Neuronal stem cell (in vitro differentiated cells): ENCODE results near the gene BCL2L13.
A peak's percentile ranks its signal among the peaks of the same experiment; 100 is the strongest.
"Not testable (repeated sequence)": the region's sequence is repeated elsewhere in the genome, so short reads cannot be mapped to it uniquely, and the experiment has no call there.

Source experiments
- DNase-seq: peaks from one replicate; pipeline ENCODE4 v3.0.0-alpha.2; 2013; ENCODE audit warnings: low spot score
- H2AFZ ChIP-seq: one replicate; pipeline ENCODE4 v1.6.1; 2013; ENCODE audit warnings: mild to moderate bottlenecking, low read length, inconsistent platforms
- H2AK5ac ChIP-seq: 2 replicates; pipeline ENCODE4 v1.6.1; 2013; ENCODE audit warnings: low read depth, mild to moderate bottlenecking, inconsistent platforms, low read length, moderate library complexity, mixed read lengths
- H2BK120ac ChIP-seq: 2 replicates; pipeline ENCODE4 v1.6.1; 2013; ENCODE audit warnings: low read depth, mild to moderate bottlenecking, inconsistent platforms, low read length, moderate library complexity, mixed read lengths
- H2BK12ac ChIP-seq: one replicate; pipeline ENCODE4 v1.6.1; 2013; ENCODE audit warnings: low read length, inconsistent platforms
- H2BK15ac ChIP-seq: 2 replicates; pipeline ENCODE4 v1.6.1; 2013; ENCODE audit warnings: mild to moderate bottlenecking, low read length, inconsistent platforms, mixed read lengths
- H2BK5ac ChIP-seq: one replicate; pipeline ENCODE4 v1.6.1; 2013; ENCODE audit warnings: inconsistent platforms, mild to moderate bottlenecking, low read length, moderate library complexity
- H3K14ac ChIP-seq: one replicate; pipeline ENCODE4 v1.6.1; 2013; ENCODE audit warnings: low read length, inconsistent platforms
- H3K18ac ChIP-seq: 2 replicates; pipeline ENCODE4 v1.6.1; 2013; ENCODE audit warnings: low read length, inconsistent platforms
- H3K23ac ChIP-seq: 2 replicates; pipeline ENCODE4 v1.6.1; 2013; ENCODE audit warnings: low read depth, mild to moderate bottlenecking, mixed read lengths, low read length, inconsistent platforms; ENCODE audit not compliant: poor library complexity
- H3K27ac ChIP-seq: replicated peaks from 3 replicates; pipeline ENCODE4 v1.5.1; 2013; ENCODE audit warnings: low read length, inconsistent platforms
- H3K27me3 ChIP-seq, 3 experiments: 2 replicates each; pipeline ENCODE4 v1.6.1; 2013; ENCODE audit warnings: low read length in 3 of 3, mild to moderate bottlenecking in 2 of 3, inconsistent platforms in 1 of 3, low read depth in 1 of 3, mixed read lengths in 1 of 3, moderate library complexity in 1 of 3; ENCODE audit not compliant: control insufficient read depth in 3 of 3, insufficient read depth in 3 of 3
- H3K36me3 ChIP-seq, 2 donors: replicated peaks in 1 of 2; 2 replicates each; pipeline ENCODE4 v1.6.1; 2013; ENCODE audit warnings: low read length in 2 of 2; ENCODE audit not compliant: control insufficient read depth in 2 of 2, insufficient read depth in 2 of 2
- H3K4ac ChIP-seq: 2 replicates; pipeline ENCODE4 v1.6.1; 2013; ENCODE audit warnings: inconsistent platforms, mild to moderate bottlenecking, low read length, moderate library complexity
- H3K4me1 ChIP-seq, 2 donors: 1 replicate in 1 of 2; 2 replicates in 1 of 2; pipeline ENCODE4 v1.6.1; 2013; ENCODE audit warnings: low read length in 2 of 2, low read depth in 1 of 2; ENCODE audit not compliant: control insufficient read depth in 2 of 2, insufficient read depth in 1 of 2
- H3K4me2 ChIP-seq: one replicate; pipeline ENCODE4 v1.6.1; 2013; ENCODE audit warnings: mild to moderate bottlenecking, low read length, inconsistent platforms; ENCODE audit not compliant: insufficient read depth, poor library complexity, severe bottlenecking
- H3K4me3 ChIP-seq, 2 donors: 2 replicates each; pipeline ENCODE4 v1.5.1; 2013; ENCODE audit warnings: low read length in 2 of 2, mild to moderate bottlenecking in 2 of 2, inconsistent platforms in 1 of 2, moderate library complexity in 1 of 2
- H3K79me1 ChIP-seq: one replicate; pipeline ENCODE4 v1.6.1; 2013; ENCODE audit warnings: low read depth, mild to moderate bottlenecking, inconsistent platforms, low read length, moderate library complexity
- H3K9ac ChIP-seq: one replicate; pipeline ENCODE4 v1.6.1; 2013; ENCODE audit warnings: mild to moderate bottlenecking, low read depth, low read length, inconsistent platforms; ENCODE audit not compliant: poor library complexity
- H3K9me3 ChIP-seq, 2 donors: replicated peaks in 1 of 2; 2 replicates each; pipeline versions ENCODE3 to v1.6.1; 2013; ENCODE audit warnings: low read length in 2 of 2, mild to moderate bottlenecking in 2 of 2, inconsistent platforms in 1 of 2, low read depth in 1 of 2, mixed read lengths in 1 of 2, moderate library complexity in 1 of 2; ENCODE audit not compliant: control insufficient read depth in 2 of 2, insufficient read depth in 1 of 2
- H4K8ac ChIP-seq: one replicate; pipeline ENCODE4 v1.6.1; 2013; ENCODE audit warnings: low read depth, mild to moderate bottlenecking, inconsistent platforms, low read length, moderate library complexity
- H4K91ac ChIP-seq: one replicate; pipeline ENCODE4 v1.6.1; 2013; ENCODE audit warnings: low read length, low read depth, mild to moderate bottlenecking, inconsistent platforms; ENCODE audit not compliant: poor library complexity
- WGBS, 2 donors: extraction: QIAGEN DNeasy Blood & Tissue Kit; methylation state at CpG; one replicate each; pipeline ENCODE4 v1.1.7; 2013; ENCODE audit warnings: missing lambda C conversion rate in 2 of 2, mixed read lengths in 1 of 2; ENCODE audit not compliant: insufficient read length in 2 of 2, insufficient replicate concordance in 1 of 2; ENCODE audit errors: extremely low coverage in 2 of 2; 5-methylcytosine and 5-hydroxymethylcytosine counted together

The BCL2L13 gene

GRCh38 chr22:17753401-17753989 lies 114.9 kb downstream of the BCL2L13 start:
- H2BK15ac ChIP-seq, result no peak overlapping the region
- H3K4me1 ChIP-seq, result peaks cover 0 to 4% of the 10 kb centered on the region in 2 donors
- no peak for DNase-seq
- WGBS, 2 donors, result no CpG with 5 or more reads among the region's 13 CpGs
- H3K9ac ChIP-seq, result no peak overlapping the region
- H2BK120ac ChIP-seq, result no peak overlapping the region
- no peak overlapping the region for H3K27ac ChIP-seq
- H2BK12ac ChIP-seq, result no peak overlapping the region
- no peak overlapping the region for H2AFZ ChIP-seq
- H4K91ac ChIP-seq, result no peak overlapping the region
- H3K36me3 ChIP-seq, result no peaks in the 10 kb centered on the region
- peak overlapping the region in 1 of 2 donors; percentile 51 for H3K4me3 ChIP-seq
- H3K14ac ChIP-seq, result no peak overlapping the region
- H3K4ac ChIP-seq, result no peak overlapping the region
- no peak overlapping the region for H3K18ac ChIP-seq
- H2BK5ac ChIP-seq, result no peak overlapping the region
- no peaks in the 10 kb centered on the region for H3K27me3 ChIP-seq
- no peak overlapping the region for H3K4me2 ChIP-seq
- H3K9me3 ChIP-seq, result no peaks in the 10 kb centered on the region
- H4K8ac ChIP-seq, result no peak overlapping the region
- H3K79me1 ChIP-seq, result peaks cover 3% of the 10 kb centered on the region
- no peak overlapping the region for H2AK5ac ChIP-seq
- no peak overlapping the region for H3K23ac ChIP-seq

GRCh38 chr22:17754233-17754925 lies 115.8 kb downstream of the BCL2L13 start:
- no CpG with 5 or more reads among the region's 14 CpGs for WGBS, 2 donors
- peak overlapping the region; percentile 13 for H3K18ac ChIP-seq
- H2BK15ac ChIP-seq, result no peak overlapping the region
- H2BK12ac ChIP-seq, result no peak overlapping the region
- H3K27ac ChIP-seq, result no peak overlapping the region
- H3K14ac ChIP-seq, result no peak overlapping the region
- no peaks in the 10 kb centered on the region for H3K36me3 ChIP-seq
- no peak overlapping the region for H3K4ac ChIP-seq
- no peak overlapping the region for H3K9ac ChIP-seq
- DNase-seq, result no peak
- no peak overlapping the region for H3K23ac ChIP-seq
- no peak overlapping the region for H3K4me3 ChIP-seq
- H2BK5ac ChIP-seq, result no peak overlapping the region
- H2BK120ac ChIP-seq, result no peak overlapping the region
- H3K4me2 ChIP-seq, result no peak overlapping the region
- peaks cover 3% of the 10 kb centered on the region for H3K79me1 ChIP-seq
- no peaks in the 10 kb centered on the region for H3K27me3 ChIP-seq
- no peaks in the 10 kb centered on the region for H3K9me3 ChIP-seq
- no peak overlapping the region for H2AFZ ChIP-seq
- peaks cover 0 to 4% of the 10 kb centered on the region in 2 donors for H3K4me1 ChIP-seq
- H4K91ac ChIP-seq, result no peak overlapping the region
- H2AK5ac ChIP-seq, result no peak overlapping the region
- no peak overlapping the region for H4K8ac ChIP-seq

GRCh38 chr22:17761138-17761488 lies 122.6 kb downstream of the BCL2L13 start:
- no peak overlapping the region for H4K91ac ChIP-seq
- no peaks in the 10 kb centered on the region for H3K36me3 ChIP-seq
- no peak overlapping the region for H3K18ac ChIP-seq
- H3K9ac ChIP-seq, result no peak overlapping the region
- no peak overlapping the region for H2BK5ac ChIP-seq
- no peak overlapping the region for H3K4me3 ChIP-seq
- H3K4me1 ChIP-seq, result no peaks in the 10 kb centered on the region
- H3K9me3 ChIP-seq, result no peaks in the 10 kb centered on the region
- H2BK120ac ChIP-seq, result no peak overlapping the region
- H2AFZ ChIP-seq, result no peak overlapping the region
- H3K23ac ChIP-seq, result no peak overlapping the region
- H4K8ac ChIP-seq, result no peak overlapping the region
- no peak overlapping the region for H2BK12ac ChIP-seq
- no peak overlapping the region for H3K4me2 ChIP-seq
- H3K79me1 ChIP-seq, result no peaks in the 10 kb centered on the region
- H3K27ac ChIP-seq, result no peak overlapping the region
- H2BK15ac ChIP-seq, result no peak overlapping the region
- no peak for DNase-seq
- no peak overlapping the region for H3K14ac ChIP-seq
- H2AK5ac ChIP-seq, result no peak overlapping the region
- no peak overlapping the region for H3K4ac ChIP-seq
- no CpG with 5 or more reads among the region's 4 CpGs for whole genome bisulfite sequencing, 2 donors
- H3K27me3 ChIP-seq, result no peaks in the 10 kb centered on the region

GRCh38 chr22:17763442-17763841 lies 124.9 kb downstream of the BCL2L13 start:
- not testable (repeated sequence) for H3K4ac ChIP-seq, H2BK5ac ChIP-seq, H3K27ac ChIP-seq, H2AK5ac ChIP-seq, H4K8ac ChIP-seq, H3K79me1 ChIP-seq, H3K4me3 ChIP-seq, H3K9ac ChIP-seq, DNase-seq, H2AFZ ChIP-seq, H2BK120ac ChIP-seq, H4K91ac ChIP-seq, H3K14ac ChIP-seq, H3K36me3 ChIP-seq, H2BK15ac ChIP-seq, H3K9me3 ChIP-seq, H3K23ac ChIP-seq, H3K27me3 ChIP-seq, H2BK12ac ChIP-seq, H3K18ac ChIP-seq, H3K4me2 ChIP-seq, H3K4me1 ChIP-seq
- WGBS, 2 donors, result no CpG with 5 or more reads among the region's 10 CpGs
